Cardiac septum (tissue), 1 donor: Measurements from ENCODE around the gene TDRD12. TPM values are rescaled to one million over a fixed set of nuclear protein-coding genes. Genes with fewer than 3 reads are reported as not detected.
"Not testable (repeated sequence)": the region's sequence is repeated elsewhere in the genome, so short reads cannot be mapped to it uniquely, and the experiment has no call there.

Experiments used
- DNase-seq: peaks from one replicate; pipeline ENCODE4 v3.0.0-alpha.2; 2020; ENCODE audit warnings: low spot score
- intact Hi-C: fragments of 100-400 bp; cut with DNase I; formaldehyde crosslinking; loops from one replicate; pipeline ENCODE4 v1.14.0; 2022
- total RNA-seq: library from RNA; stranded (reverse); fragmentation: NEBNext Ultra II Directional; extraction: Animal tissue kit (Norgen Biotek cat#: 25700); gene quantifications from one replicate; pipeline ENCODE4 v1.2.1, GENCODE V29; 2021
- donor health status: DM: no; HTN: no; CAD: no.

TDRD12 gene
- total RNA-seq, 1 donor from 2014 or later: 0.16 TPM

DNA sequence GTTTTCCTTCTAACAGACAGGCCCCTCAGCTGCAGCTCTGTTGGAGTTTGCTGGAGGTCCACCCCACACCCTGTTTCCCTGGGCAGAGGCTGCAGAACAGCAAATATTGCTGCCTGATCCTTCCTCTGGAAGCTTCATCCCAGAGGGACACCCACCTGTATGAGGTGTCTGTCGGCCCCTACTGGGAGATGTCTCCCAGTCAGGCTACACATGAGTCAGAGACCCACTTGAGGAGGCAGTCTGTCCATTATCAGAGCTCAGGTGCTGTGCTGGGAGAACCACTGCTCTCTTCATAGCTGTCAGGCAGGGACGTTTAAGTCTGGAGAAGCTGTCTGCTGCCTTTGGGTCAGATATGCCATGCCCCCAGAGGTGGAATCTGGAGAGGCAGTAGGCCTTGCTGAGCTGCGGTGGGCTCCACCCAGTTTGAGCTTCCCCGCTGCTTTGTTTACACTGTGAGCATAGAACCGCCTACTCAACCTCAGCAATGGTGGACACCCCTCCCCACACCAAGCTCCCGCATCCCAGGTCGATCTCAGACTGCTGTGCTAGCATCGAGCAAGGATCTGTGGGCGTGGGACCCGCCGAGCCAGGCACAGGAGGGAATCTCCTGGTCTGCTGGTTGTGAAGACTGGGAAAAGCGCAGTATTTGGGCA is 67.7 kb downstream of the TDRD12 start:
- DNase-seq, intact Hi-C loops: not testable (repeated sequence)

DNA sequence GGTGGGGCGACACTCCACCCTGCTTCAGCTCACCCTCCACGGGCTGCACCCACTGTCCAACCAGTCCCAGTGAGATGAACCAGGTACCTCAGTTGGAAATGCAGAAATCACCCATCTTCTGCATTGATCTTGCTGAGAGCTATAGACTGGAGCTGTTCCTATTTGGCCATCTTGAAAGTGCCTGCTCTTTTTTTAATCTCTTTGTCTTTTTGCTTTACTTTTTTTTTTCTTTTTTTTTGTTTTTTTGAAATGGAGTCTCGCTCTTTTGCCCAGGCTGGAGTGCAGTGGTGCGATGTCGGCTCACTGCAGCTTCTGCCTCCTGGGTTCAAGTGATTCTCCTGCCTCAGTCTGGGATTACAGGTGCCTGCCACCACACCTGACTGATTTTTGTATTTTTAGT is 68.3 kb downstream of the TDRD12 start:
- DNase-seq, intact Hi-C loops: not testable (repeated sequence)

DNA sequence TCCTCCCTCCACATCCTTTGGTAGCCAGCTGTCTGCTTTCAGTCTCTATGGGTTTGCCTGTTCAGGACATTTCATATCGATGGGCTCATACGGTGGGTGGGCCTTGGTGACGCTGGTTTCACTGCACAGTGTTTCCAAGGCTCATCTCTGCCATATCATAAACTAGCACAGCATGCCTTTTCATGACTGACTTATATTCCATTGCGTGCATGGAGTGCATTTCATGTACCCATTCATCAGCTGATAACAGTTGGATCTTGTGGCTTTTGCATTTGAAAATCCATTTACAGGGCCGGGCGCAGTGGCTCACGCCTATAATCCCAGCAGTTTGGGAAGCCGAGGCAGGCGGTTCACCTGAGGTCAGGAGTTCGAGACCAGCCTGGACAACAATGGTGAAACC is 69.9 kb downstream of the TDRD12 start:
- DNase-seq: no peak
- intact Hi-C loops: no loop called here

DNA sequence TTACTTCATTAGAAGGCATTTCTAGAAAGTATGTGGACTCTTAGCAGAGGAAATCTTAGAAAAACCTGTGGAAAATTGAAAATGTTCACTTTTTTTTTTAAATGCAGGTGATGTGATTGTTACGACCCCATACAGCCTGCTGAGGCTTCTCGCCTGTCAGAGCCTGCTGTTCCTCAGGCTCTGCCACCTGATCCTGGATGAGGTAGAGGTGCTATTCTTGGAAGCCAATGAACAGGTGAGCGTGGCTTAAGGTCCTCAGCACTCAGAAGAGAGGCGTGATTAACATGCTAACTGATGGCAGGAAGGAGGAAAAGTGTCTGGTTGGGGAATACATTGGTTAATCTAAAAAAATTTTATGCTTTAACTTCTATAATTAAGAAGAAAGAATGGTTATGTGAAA is 78.6 kb downstream of the TDRD12 start:
- intact Hi-C loops: no loop called here
- DNase-seq: no peak

DNA sequence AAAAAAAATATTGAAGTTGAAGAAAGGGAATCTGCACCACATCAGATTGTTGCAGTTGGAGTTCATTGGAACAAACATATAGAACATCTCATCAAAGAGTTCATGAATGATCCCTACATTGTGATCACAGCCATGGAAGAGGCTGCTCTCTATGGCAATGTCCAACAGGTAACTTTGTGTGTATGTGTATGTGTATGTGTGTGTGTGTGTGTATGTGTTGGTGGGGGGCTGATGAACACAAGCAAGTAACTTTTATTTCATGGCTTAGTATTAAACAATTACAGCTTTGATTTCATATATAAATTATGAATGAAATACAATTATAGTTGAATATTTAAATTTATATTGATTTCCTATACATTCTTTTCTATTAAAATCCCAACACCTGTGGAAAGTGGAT is 80.6 kb downstream of the TDRD12 start:
- no peak for DNase-seq
- intact Hi-C loops: no loop called here

DNA sequence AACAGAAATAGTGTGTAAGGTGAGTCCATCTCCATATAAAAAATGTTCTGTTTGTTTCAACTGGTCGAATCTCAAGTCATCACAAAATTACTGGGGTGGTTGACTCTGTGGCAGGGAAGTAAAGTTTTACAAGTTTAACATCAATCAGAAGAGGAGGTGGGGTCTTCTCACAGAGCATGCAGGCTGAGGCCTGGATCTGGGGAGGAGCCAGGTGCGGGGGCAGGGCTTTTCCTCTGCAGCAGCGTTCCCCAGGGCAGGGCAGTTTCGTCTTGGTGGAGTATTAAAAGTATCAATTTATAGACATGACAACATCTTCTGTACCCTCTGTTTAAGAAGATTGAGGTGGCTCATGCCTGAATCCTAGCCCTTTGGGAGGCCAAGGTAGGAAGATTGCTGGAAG is 81.2 kb downstream of the TDRD12 start:
- intact Hi-C loops: no loop called here

DNA sequence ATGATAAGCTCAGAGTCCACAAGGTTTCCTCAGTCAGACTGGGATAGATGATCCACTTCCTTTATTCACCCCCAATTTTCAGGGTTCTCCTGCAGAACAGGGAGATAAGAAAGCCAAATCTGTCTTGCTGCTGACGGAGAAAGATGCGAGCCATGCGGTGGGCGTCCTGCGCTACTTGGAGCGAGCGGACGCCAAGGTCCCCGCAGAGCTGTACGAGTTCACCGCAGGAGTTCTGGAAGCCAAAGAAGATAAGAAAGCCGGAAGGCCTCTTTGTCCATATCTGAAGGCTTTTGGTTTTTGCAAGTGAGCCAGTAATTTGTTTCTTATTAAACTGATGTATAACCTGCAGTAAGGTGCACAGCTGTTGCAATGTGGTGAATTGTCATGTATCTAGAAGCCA is 83.3 kb downstream of the TDRD12 start:
- intact Hi-C loops: no loop called here
- DNase-seq: no peak

More for the DNA sequence above, 81.2 kb downstream of the TDRD12 start:
- no peak for DNase-seq

DNA sequence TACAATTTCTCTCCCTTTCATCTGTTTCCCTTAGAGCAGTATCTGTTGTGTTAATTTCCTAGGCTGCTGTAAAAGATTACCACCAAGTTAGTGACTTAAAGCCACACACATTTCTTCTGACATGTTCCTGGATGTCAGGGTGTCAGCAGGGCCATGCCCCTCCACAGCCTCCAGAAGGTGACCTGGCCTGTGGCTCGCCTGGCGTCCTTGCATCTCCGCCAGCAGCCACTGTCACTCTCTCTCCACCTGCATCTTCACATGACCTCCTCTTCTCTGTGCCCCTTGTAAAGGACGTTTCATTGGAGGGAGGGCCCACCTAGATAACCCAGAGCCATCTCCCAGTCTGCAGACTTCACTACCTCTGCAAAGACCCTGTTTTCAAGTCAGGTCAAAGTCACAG is 88.7 kb downstream of the TDRD12 start:
- intact Hi-C loops: no loop called here
- no peak for DNase-seq

DNA sequence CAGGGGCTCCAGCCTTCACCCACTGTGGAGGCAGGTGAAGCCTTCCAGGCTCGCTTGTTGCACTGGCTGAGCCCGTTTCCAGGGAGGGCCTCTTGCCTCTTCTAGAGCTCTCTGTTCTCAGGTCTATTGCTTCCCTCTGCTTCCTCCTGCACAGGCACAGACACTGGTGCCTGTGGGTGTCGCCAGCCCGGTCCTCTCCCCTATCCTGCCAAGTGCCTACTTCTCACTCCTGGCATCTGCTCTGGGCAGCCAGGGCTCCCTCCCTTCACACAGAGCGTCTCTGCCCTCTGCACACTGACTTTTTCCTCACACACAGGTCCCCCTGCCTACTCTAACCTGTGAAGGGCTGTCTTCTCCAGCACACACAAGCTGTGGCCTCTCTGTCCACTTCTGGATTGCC is 89.7 kb downstream of the TDRD12 start:
- DNase-seq: no peak
- intact Hi-C loops: no loop called here

DNA sequence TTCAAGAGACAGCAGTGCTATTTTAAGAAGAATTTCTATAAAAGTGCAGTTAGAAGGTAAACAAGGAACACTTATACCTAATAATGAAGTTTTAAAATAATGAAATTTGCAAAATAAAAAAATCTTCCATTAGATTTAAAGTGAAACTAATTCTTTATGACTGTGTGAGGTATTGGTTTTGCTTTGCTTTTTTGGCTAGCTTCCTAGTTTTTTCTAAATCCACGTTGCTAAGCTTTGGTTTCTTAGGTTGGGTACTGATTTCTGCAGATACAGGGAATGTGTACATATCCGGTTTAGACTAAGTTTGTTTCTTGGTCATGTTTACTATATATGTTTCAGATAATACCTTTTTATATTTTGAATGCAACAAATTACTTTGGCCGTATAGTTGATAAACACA is 90.2 kb downstream of the TDRD12 start:
- DNase-seq: no peak
- intact Hi-C loops: no loop called here

DNA sequence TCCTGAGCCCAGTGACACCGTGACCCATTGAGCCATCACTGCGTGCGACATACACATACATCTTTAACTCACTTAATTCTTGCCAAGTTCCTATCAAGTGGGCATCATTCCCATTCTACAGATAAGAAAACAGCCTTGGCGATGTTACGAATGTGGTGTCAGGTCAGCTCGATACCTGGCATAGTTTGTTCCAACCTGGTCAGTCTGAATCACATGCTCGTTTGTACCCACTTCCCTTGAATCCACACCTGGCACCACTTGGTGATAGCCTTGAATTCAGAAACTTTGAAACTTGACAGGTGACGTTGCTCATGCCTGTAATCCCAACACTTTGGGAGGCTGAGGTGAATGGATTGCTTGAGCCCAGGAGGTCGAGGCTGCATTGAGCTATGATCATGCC is 90.9 kb downstream of the TDRD12 start:
- intact Hi-C loops: no loop called here
- DNase-seq: no peak

DNA sequence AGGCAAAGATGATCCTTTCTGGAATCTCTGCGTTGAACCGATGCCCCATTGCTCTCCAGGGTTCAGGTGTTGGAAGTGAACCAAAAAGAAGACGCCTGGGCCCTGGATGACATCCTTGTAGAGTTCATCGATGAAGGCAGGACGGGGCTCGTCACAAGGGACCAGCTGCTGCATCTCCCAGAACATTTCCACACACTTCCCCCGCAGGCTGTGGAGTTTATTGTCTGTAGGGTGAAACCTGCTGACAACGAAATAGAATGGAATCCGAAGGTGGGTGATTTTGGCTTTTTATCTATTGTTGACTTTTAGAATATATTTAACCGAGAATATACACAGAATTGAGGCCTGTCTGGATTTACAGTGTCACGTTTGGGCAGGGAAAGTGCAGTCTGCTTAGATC is 91.6 kb downstream of the TDRD12 start:
- intact Hi-C loops: no loop called here
- no peak for DNase-seq

DNA sequence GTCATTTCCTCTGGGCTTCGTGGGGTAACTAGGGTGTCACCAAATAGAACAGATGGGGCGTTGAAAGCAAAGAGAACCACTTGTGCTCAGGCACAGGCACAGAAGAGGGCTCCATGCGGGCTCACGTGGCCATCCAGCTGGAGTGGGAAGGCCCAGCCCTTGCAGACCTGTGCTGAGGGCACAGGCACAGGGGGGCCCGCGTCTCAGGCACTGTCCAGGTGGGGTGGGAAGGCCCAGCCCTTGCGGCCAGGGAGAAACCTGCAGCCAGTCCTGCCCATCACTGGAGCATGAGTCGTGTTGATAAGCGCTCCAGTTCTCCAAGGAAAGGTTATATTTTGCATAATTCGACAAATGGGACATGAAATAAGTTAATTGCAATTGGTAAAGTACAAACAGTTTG is 92.5 kb downstream of the TDRD12 start:
- intact Hi-C loops: no loop called here
- no peak for DNase-seq

DNA sequence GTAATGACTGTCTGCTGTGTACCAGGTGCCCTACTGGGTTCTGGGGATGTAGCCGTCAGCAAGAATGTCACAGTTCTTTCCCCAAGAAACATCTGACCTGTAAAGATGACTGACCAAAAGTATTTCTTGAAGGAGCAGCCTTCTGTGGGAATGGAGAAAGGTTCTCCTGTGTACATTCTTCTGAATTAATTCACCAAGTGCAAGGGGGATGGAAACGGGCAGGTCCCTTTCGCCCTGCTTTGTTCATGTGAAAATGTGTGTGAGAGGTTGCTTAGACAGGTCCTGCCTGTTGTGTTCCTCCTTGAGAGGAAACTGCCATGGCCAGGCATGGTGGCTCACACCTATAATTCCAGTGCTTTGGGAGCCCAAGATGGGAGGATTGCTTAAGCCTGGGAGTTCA is 93.0 kb downstream of the TDRD12 start:
- DNase-seq: no peak
- intact Hi-C loops: no loop called here

DNA sequence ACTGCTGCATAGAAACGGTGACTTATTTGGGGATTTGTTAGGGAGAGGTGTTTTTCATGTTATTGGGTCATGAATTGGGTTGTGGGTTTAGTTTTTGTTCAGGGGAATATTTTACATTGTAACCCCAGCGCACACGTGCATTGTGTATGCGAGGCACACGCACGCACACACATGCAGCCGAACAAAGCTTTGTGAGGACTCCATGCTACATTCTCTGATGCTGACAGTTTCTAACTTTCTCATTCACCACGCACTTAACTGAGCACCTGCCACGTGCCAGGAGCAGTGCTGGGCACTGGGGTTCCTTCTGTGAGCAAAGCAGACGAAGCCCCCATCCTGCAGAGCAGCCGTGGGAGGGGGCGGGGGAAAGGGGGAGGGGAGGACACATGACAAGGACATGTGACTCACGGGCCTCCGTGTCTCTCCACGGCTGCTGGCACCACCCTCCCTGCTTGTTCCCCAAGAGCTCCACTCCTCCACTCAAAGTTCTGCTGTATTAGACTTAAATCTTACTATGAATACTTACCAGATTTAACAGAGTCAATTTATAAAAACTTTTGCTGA is 94.4 kb downstream of the TDRD12 start:
- no peak for DNase-seq

DNA sequence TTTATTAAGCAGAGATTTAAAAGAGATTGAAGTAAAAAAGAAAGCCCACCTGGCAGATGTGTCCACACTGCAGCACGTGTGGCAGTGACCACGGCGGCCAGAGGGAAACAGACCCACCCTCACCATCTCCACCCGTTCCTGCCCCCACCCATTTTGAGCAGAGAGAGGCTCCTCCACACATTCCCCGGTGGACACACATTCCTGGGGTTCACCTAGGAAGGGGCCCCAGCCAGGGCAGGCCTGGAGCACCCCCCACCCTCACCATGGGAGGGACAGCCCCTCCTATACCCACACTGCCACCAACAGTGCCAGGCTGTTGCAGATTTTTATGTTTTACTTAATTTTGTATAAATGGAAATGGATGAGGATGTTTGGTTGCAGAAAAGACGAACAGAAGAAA is 95.1 kb downstream of the TDRD12 start:
- DNase-seq: no peak
- intact Hi-C loops: no loop called here

More for the DNA sequence above, 94.4 kb downstream of the TDRD12 start:
- intact Hi-C loops: no loop called here

DNA sequence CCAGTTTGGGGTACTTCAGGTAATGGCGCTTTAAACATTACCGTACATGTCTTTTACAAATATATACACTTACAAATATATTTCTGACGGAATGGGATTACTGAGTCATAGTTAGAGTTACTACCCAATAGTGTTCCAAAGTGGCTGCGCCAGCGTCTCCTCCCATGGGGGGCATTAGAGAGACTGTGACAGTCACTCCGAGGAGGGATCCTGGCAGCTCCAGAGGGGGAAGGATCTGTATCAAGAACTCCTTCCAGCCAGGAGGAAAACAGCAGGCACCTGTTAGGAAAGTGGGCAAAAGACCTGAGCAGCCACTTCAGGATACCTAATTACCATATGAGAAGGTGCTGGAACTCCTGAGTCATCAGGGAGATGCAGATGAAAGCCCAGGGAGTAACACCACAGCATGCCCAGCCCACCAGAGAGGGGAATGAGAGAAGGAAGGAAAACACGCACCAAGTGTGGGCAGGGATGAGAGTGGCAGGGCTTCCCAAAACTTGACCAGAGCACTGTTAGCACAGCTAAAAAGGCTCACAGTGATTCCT is 97.1 kb downstream of the TDRD12 start:
- DNase-seq: no peak
- intact Hi-C loops: no loop called here

DNA sequence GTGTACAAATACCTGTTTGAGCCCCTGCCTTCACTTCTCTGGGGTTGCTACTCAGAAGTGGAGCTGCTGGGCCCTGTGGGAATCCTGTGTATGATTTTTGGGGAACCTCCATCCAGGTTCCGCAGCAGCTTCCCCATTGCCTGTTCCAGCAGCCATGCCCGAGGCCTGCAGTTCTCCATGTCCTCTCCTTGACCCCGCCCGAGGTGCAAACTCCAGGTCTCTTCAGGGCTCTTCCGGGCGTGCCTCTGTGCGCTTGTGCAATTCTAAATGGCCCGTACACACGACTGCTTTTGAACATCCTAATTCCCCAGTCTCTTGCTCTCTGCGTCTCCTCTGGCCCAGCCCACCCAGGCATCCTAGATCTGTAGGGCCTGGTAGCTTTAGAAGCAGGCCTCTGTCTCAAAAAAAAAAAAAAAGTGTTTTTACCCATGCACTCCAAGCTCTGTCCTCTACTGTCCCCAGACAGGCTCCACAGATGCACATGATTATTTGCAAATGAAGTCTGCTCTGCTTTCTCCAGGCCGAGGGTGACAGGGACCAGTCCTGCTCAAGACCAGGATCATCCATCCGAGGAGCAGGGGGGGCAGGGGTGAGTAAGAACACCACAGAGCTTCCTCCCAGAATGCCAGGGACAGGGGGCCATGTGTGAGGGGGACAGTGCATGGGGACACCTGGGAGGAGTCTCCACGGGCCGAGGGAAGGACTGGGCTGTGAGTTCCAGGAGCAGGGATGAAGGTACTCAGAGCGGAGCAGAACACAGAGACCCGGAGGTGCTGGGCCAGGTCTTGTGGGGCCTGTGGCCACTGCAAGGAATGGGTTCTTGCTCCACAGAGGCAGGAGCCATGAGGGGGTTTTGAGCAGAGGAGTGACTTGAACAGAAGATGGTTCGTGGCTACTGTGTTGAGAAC is 98.3 kb downstream of the TDRD12 start:
- no peak for DNase-seq
- intact Hi-C loops: no loop called here

DNA sequence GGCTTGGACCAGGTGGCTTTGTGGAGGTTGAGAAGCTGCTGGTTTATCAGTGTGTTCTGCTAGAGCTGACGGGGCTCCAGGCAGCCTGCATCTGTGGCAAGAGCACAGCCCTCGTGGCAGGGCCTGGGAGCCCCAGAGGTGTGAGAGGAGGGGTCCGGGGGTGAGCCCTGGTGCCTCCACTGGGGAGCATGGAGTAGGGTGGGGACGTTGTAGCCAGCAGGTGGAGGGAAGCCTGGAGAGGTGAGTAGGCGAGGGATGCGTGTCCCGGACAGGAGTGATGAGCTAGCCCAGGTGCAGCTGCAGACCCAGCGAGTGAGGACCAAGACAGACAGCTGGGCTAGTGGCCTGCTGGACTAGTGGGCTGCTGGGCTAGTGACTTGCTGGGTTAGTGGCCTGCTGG is 99.0 kb downstream of the TDRD12 start:
- intact Hi-C loops: no loop called here
- DNase-seq: no peak
